ENCODE measurements around the gene ZC2HC1C.
A peak's percentile ranks its signal among the peaks of the same experiment; 100 is the strongest.
"Not testable (repeated sequence)": the region's sequence is repeated elsewhere in the genome, so short reads cannot be mapped to it uniquely, and the experiment has no call there.

Gene ZC2HC1C

DNA sequence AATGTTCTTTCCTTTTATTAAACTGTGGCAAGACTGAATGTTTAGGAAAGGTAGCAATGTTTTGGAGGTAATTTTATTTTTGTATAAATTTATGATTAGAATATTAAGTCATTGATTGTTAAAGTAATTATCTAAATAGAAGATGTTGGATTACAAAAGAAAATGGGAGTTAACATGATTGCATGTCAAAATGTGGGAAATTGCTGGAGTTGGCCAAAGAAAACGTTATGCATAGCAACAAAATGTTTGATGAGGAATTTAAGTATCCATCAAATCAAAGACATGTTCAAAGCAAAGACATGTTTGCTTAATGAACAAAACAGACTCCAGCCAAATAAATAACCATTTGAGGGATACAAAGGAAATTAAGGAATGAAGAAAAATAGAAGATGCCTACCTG lies 15.0 kb upstream of the ZC2HC1C start:
- DNase-seq (ENCODE audit: low spot score) = no peak

DNA sequence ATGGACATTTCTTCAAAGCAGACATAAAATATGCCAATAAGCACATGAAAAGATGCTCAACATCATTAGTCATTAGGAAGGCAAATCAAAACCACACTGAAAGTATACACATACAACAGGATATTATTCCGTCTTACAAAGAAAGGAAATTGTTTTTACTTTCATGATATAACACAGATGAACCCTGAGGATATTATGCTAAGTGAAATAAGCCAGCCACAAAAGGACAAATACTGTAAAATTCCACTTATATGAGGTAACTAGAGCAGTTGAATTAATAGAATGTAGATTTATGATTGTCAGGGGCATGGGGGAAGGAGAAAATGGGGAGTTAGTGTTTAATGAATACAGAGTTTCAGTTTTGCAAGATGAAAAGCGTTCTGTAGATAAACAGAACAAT lies 9.8 kb upstream of the ZC2HC1C start:
- no peak for DNase-seq (ENCODE audit: low spot score)

DNA sequence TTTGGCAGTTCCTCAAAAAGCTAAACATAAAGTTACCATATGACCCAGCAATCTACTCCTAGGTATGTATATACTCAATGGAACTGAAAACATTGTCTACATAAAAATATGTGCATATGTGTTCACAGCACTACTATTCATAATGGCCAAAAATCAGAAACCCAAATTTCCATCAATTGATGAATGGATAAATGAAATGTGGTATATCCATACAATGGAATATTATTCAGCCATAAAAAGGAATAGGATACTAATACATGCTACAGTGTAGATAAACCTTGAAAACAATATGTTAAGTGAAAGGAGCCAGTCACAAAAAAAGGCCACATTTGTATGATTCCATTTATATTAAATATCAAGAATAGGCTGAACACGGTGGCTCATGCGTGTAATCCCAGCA lies 9.0 kb upstream of the ZC2HC1C start:
- DNase-seq (ENCODE audit: low spot score) = no peak

DNA sequence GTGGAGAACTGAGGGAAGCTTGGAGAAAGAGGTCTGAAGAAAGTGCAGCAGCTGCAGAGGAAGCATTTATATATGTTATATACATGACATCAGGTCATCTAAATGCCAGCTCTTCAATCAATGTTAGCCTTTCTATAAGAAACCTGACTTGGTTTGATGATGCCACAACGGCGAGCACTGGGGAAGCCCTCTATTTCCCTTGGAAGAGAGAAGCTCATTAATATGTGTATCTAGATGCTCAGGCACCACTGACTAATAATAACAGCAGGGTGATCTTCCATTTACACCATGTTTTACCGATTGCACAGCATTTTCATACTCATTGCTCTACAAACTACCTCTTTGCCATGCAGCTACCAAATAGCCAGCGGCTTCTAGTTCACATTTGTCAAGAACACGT lies 6.4 kb upstream of the ZC2HC1C start:
- no peak for DNase-seq (ENCODE audit: low spot score)

DNA sequence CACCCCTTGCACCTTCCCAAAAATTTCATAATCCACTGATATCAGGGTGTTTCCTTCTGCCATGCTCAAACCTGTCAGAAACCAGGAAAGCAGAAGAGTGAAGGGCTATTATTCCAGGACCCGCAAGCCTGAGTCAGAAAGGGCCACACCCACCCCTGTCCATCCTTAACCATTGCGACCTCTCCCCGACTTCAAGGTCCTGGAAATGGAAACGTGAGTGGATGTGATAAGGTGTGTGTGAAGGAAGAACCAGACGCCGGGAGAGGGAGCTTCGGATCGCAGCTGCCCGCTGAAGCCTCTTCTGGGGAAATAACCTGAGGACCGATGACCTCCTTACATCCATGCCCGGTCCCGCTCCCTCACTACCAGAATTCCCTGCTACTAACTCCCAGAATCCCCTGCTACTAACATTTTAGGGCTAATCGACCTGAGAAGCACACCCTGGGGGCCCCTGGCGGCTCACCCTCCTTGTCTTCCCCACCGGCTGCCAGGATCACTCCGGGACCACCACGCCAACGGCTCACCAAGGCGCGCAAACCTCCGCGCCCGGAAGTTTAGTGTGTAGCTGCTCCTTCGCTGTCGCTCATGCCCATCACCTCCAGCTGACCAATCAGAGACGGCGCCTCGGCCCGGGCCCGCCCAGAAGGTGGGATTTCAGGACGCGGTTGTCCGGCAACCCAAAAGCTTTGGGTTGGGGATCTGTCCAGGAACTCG lies 5.8 kb upstream of the ZC2HC1C start, which contains the start of gene ACYP1:
Gene ACYP1, minus strand, starts transcription at position 534 of the 714 bp plus-strand sequence. Its CDS starts 471 bp downstream, at position 63.
- peak; percentile 90 for DNase-seq (ENCODE audit: low spot score)

DNA sequence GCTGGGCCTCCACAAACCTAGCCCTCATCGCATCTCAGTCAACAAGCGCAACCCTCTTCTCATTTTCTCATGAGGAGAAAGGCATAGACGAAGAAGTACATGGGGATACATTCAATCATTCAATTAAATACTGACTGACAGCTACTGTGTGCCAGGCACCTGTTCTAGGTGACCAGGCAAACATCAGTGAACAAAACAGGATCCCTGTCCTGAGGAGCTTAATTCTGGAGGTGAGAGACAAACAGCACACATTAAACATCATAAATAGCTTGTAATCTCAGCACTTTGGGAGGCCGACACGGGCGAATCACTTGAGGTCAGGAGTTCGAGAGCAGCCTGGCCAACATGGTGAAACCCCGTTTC lies 5.3 kb upstream of the ZC2HC1C start:
- DNase-seq (ENCODE audit: low spot score) = no peak

DNA sequence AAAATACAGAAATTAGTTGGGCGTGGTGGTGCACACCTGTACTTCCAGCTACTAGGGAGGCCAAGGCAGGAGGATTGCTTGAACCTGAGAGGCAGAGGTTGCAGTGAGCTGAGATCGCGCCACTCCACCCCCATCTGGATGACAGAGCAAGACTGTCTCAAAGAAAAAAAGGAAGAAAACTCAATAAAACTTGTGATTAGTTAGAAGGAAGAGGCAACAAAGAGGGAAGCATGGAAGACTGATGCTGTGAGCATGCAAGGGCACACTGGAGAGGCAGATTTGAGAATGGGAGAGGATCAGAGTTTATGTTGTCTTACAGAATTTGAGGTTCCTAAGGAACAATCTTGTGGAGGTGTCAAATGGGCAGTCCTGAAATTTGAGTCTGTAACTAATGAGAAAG lies 2.8 kb upstream of the ZC2HC1C start:
- DNase-seq (ENCODE audit: low spot score) = no peak

DNA sequence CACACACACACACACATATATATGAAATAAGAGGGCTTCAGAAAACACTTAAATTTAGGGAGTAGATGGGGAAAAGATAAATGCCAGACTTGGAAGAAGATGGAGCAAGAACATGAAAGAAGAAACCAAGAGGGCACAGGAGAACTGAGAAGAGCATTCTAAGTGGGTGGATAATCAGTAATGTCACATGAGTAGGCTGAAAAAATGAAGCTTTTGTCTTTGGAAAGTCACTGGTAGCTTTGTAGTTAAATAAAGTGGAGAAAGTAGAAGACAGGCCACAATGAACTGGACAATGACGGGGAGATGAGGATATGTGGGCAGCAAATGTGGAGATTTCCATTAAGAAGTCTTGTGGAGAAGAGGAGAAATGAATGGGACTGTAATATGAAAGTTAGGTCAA lies 2.2 kb upstream of the ZC2HC1C start:
- no peak for DNase-seq (ENCODE audit: low spot score)

DNA sequence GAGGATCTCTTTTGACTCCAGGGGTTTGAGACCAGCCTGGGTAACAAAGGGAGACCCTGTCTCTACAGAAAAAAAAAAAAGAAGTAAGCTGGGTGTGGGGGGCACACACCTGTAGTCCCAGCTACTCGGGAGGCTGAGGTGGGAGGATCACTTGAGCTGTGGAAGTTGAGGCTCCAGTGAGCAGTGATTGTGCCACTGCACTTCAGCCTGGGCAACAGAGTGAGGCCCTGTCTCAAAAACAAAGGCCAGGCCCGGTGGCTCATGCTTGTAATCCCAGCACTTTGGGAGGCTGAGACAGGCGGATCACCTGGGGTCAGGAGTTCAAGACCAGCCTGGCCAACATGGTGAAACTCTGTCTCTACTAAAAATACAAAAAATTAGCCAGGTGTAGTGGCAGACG lies 1.7 kb upstream of the ZC2HC1C start:
- not testable (repeated sequence) for DNase-seq (ENCODE audit: low spot score)

DNA sequence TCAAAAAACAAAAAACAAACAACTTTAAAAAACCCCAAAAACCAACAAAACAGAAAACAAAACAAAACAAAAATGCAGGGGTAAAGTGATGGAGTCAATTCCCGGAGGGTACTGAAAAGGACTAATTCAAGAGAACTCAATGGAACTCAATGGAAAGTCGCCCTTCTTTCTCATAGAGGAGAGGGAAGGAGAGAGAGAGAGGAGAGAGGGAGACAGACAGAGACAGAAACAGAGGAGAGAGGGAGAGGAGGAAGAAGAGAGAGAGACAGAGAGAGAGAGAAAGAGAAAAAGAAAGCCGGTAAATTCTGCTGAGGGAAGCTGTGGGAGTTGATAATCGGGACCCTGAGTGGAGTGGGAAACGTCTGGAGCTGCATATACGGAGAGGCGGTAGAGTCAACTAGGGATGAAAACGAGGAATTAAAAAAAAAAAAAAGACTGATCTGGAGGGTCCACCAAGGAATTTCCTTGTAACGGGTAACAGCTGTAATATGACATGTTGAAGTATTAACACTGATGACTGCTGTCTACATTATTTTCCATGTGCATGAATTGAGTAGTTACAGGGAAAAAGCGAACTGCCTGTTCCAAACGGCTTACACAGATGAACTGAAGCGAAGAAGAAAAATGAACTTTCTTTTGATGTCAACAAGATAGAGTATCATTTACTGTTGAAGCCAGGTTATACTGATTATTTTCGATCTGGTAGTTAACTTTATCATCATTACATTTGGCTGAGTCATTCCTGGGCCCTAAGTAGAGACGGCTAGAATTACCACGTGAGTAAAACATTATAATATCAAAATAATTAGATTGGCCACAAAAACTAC lies 934 bp upstream of the ZC2HC1C start:
- DNase-seq (ENCODE audit: low spot score) = no peak

DNA sequence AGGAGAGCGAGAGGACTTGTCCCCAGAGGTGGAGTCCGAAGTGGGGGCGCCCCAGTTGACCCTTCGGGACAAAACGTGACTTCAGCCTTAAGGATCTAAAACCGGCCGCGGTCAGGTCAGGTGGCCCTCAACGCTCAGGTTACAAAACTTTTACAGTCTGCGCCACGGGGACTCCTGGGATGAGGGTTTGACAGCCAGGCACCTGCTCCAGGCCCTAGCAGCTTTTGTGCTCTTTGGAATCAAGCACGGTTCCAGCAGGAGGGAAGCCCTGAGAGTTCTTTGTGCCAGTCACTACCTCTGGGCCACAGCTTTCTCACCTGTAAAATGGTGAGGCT lies 337 bp downstream of the ZC2HC1C start:
- peak; percentile 22 for DNase-seq (ENCODE audit: low spot score)

DNA sequence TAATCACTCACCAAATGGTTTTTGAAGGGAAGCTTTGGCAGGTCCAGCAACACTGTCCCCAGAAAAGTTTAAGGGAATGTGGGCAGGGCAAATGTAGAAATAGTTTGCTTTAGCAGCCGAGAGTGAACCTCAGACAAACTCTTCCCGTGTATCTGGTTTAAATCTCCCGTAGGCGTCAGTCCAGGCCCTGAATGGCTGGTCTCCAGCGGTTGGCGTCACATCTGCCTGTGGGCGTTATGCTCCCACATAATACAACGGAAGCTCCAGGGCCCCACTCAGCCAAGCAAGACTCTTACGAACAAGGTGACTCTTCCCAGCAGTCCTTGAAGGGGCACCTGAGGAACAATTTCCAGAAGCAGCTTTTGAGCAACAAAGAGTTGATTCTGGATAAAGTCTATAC lies 942 bp downstream of the ZC2HC1C start:
- DNase-seq (ENCODE audit: low spot score) = no peak

DNA sequence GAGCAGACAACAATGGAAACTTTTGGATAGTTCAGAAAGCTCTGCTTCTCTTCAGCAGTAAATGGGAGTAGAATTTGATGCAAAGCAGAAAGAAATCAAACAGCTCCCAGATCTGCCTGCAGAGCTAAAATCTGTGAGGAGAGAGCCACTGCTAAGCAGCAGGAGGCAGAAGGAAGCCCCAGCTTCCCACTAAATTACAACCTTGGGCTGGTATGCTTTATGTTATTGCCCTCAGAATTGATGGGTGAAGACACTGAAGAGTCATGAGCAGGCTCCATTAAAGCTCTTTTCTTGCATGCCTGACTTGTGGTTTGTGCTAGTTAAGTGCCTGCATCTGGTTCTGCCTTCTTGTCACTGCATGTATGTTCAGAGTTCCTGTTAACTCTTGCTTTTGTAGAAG lies 8.4 kb downstream of the ZC2HC1C start:
- DNase-seq (ENCODE audit: low spot score) = no peak

DNA sequence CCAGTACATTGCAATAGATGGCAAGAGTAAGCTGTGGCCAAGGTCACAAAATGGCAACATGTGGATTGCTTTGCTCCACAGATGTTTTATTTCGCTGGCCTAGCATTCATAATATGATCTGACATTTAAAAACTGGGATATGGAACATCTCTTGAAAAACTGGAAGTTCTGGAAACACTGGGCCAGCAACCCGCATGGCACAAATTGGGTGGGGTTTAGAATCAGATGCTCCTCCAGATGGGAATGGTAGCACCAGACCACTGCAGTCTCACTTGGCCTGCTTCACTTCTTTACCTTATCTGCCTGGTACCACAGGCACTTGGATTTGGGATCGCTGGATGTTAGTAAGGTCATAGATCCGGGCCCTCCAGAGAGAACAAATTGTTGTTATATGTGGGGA lies 10.1 kb downstream of the ZC2HC1C start:
- no peak for DNase-seq (ENCODE audit: low spot score)

DNA sequence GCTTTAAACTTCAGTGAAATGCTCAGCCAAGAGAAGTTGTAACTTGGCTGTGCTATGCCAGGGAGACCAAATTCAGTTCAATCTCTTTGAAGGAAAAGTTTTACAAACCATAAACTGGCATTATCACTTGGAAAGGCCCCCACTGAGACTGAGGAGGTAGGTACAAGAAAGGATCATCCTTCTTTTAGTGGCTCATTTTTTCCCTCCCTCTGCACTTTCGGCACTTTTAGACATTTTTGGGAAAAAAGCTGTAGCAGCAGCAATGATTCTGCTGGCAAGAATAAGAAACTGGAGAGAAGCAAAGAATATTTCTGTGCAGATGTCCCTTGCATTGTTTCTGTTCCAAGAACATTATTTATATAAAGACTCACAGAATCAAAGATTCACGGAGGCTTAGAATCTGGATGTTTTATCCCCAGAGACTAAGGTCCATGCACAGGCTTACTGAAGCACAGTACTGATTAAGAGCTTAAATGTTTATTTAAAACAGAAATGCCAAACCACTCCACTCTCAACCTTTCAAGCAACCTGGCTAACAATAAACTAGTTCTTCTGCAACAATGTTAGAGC lies 12.3 kb downstream of the ZC2HC1C start:
- DNase-seq (ENCODE audit: low spot score) = no peak

DNA sequence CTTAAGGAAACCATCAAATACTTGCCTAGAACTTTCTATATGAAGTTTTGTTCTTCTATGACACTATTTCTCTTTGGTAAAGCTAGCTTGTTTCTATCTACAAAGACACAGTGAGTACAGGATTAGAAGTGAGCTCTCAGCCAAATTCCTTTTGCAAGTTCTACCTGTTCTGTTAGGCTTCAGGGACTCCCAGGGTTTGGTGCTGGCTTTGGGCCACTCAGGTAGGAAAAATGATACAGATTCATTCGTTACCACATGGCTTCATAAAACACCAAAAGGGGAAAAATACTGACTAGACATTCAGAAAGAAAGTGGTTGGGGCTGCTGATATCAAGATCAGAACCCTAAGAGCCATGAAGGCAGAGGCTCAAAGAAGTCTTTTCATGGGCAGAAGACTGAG lies 13.8 kb downstream of the ZC2HC1C start:
- DNase-seq (ENCODE audit: low spot score) = no peak

DNA sequence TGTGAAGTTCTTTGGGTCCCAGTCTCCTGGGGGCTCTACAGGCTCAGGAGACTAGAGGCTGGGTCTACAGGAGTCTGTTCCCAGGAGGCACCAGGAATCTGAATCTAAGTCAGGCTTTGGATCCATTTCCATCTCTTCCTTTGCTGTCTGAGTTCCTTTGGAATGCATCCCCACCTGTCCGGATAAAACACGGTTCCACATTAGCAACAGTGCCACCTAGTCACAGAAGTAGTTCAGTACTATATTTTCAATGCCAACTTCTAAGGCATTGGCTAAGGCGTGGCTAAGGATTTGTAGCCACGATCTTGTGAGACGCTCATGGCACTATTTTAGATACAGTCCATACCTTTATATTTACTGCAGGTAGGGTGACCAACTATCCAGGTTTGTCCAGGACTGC lies 15.1 kb downstream of the ZC2HC1C start:
- DNase-seq (ENCODE audit: low spot score) = no peak

DNA sequence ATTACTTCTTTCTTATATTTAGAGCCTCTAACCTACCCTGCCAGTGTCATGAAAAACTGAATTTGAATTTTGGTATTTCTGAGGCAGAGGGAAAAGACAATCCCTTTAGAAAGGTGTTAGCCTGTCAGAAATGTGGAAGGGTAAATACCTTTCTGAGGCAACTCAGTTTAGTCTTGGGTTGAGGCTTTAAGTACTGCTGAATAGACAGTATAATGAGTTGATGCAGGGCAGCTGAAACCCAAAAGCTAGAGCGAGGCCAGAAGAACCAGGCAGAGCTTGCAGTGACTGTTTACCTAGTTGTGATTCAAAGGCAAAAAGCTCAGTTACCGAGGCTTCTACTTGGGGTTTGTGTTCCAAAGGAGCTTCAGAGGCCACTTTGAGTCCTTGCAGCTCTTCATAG lies 18.7 kb downstream of the ZC2HC1C start:
- no peak for DNase-seq (ENCODE audit: low spot score)

DNA sequence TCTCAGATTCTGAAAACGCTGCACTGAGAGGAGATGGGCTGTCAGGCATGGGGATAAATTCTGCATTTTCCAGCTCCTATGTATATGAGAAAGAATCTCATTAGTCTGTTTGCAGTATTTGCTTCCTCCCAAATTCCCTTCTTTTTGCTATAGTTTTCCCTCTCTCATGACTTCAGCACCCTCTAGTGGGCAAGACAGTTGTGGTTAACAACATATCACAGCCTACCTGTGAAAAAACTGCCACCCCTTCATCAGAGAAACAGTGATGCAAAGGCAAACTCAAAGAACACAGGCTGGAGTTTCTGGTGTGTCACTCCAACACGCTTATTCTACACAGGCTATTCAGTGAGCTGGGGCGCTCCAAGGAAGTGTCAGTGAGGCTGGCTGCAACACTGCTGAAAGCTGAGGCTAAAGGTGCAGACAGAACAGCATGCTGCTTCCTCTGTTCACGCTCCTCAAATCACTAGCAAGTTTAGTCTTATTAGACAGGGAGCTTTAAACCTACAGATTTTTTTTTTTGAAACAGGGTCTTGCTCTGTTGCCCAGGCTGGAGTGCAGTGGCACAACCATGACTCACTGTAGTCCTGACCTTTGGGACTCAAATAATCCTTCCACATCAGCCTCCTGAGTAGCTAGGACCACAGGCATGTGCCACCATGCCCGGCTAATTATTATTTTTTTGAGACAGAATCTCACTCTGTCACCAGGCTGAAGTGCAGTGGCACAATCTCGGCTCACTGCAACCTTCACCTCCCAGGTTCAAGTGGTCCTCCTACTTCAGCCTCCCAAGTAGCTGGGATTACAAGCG lies 19.3 kb downstream of the ZC2HC1C start:
- peak; percentile 31 for DNase-seq (ENCODE audit: low spot score)

DNA sequence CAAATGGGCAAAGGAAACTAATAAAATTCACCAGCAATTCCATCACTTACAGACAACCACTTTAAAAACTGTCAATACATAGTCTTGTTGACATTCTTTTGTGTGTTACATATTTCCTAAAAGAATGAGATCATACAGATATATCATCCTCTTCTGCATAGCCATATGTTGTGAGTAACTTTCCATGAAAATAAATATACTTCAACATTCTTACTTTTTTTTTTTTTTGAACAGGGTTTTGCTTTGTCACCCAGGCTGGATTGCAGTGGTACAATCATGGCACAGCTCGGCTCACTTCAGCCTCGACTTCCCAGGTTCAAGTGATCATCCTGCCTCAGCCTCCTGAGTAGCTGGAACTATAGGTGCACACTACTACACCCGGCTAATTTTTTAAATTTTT lies 20.9 kb downstream of the ZC2HC1C start:
- no peak for DNase-seq (ENCODE audit: low spot score)

DNA sequence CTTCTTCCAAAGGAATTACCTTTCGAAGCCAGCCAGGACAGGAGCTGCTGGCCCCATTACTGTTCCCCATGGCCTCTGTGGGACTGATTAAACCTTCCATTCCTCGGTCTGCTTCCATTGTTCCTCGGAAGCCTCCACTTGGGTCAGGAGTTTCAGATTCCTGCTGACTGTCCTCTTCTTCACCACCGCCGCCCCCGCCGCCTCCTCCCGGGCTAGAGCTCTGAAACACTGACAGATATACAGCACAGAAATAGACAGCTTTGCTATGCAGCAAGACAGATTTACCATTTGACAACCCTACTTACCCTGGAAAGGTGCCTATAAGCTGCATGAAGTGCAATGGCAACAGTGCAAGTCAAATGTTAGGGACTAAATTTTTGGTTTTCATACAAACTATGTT lies 21.8 kb downstream of the ZC2HC1C start:
- DNase-seq (ENCODE audit: low spot score) = no peak

DNA sequence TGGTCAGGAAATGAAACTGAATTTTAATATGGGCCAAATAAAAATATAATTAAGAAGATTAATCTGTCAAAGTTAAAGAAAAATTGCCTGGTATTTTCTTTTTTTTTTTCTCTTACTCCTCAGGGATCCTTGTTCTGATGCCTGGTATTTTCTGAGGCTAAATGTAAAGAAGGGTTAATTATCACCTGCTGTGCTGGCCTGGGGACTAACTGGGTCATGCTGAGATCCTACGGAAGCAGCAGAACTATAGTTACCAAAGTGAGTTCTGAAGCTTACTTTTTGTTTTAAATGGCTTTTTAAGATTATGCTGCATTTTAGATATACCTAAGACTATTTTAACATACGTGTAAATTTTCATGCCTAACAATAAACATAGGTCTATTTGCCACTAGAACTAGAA lies 23.3 kb downstream of the ZC2HC1C start:
- DNase-seq (ENCODE audit: low spot score) = no peak

DNA sequence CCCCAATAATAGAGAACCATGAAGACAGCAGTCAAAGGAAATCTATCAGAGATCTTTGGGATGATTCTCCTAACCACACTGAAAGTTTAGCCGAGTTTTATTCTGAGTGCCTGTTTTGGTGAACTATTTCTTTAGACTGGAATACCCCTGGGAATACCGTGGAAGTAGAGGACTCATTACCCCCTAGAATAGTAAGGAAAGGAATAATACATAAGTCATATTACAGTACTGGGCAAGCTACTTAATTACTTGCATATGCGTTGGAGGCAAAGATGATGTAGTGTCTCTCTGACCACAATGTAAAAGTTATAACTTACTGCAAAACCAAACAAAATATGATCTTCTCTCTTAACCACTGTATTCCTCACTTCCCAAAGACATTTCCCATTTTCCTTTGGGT lies 25.5 kb downstream of the ZC2HC1C start:
- no peak for DNase-seq (ENCODE audit: low spot score)
